B cell (primary cell): Measurements from ENCODE around the gene ADK. TPM values are rescaled to one million over a fixed set of nuclear protein-coding genes. Genes with fewer than 3 reads are reported as not detected.

Source experiments
- ATAC-seq: fragments of 200-7000 bp; cut with Tn5 transposase; one replicate; pipeline ENCODE4 v1.10.0; 2021; ENCODE audit warnings: low read depth, mild to moderate bottlenecking, moderate number of reproducible peaks, moderate library complexity
- CTCF ChIA-PET: fragments of 350-600 bp; sonication (Branson Sonifier 250); formaldehyde crosslinking; loops from one replicate; lab custom pipeline; 2021; ENCODE audit warnings: antibody characterized with exemption, inconsistent platforms; lab: Charles Lee
- POLR2A ChIA-PET: fragments of 350-600 bp; sonication (Branson Sonifier 250); formaldehyde crosslinking; loops from one replicate; lab custom pipeline; 2021; ENCODE audit warnings: antibody characterized with exemption; lab: Charles Lee
- DNase-seq: peaks from one replicate; pipeline ENCODE4 v3.0.0; 2013
- H2AFZ ChIP-seq: 2 replicates; pipeline ENCODE4 v1.6.1; 2012; ENCODE audit warnings: mild to moderate bottlenecking, low read depth, low read length; ENCODE audit not compliant: insufficient read depth, poor library complexity, severe bottlenecking
- H3K27ac ChIP-seq, 2 donors: 1 replicate in 1 of 2; 2 replicates in 1 of 2; pipeline ENCODE4 v1.5.1; 2012 to 2013; ENCODE audit warnings: low read length in 2 of 2, mild to moderate bottlenecking in 2 of 2, moderate library complexity in 1 of 2
- H3K27me3 ChIP-seq, 4 experiments: fragments of 200-600 bp in 1 of 4; sonication (generic) in 1 of 4; replicated peaks in 1 of 4; 1 replicate in 2 of 4; 2 replicates in 2 of 4; pipeline versions ENCODE4 v1.6.1 to v1.7.0; 2013 to 2016; ENCODE audit warnings: low read length in 3 of 4, mild to moderate bottlenecking in 2 of 4, mixed read lengths in 1 of 4, moderate library complexity in 1 of 4; ENCODE audit not compliant: insufficient read depth in 4 of 4, control insufficient read depth in 3 of 4; ENCODE audit errors: control extremely low read depth in 1 of 4
- H3K36me3 ChIP-seq, 2 experiments: replicated peaks in 1 of 2; 1 replicate in 1 of 2; 2 replicates in 1 of 2; pipeline versions ENCODE4 v1.6.1 to v1.7.1; 2013; ENCODE audit warnings: low read length in 1 of 2; ENCODE audit not compliant: insufficient read depth in 2 of 2, control insufficient read depth in 1 of 2; ENCODE audit errors: control extremely low read depth in 1 of 2, extremely low read depth in 1 of 2
- H3K4me1 ChIP-seq, 2 donors: fragments of 200-600 bp in 1 of 2; sonication (generic) in 1 of 2; 1 replicate in 1 of 2; 2 replicates in 1 of 2; pipeline versions ENCODE4 v1.5.1 to v1.6.1; 2013 to 2017; ENCODE audit warnings: low read length in 2 of 2; ENCODE audit not compliant: control insufficient read depth in 2 of 2, insufficient read depth in 2 of 2
- H3K4me2 ChIP-seq: replicated peaks from 2 replicates; pipeline ENCODE3; 2012; ENCODE audit warnings: mild to moderate bottlenecking, low read depth, low read length; ENCODE audit not compliant: poor library complexity, severe bottlenecking
- H3K4me3 ChIP-seq, 5 experiments: fragments of 200-600 bp in 1 of 5; sonication (generic) in 1 of 5; 1 replicate in 3 of 5; 2 replicates in 2 of 5; pipeline versions ENCODE4 v1.5.1 to v1.7.0; 2011 to 2016; ENCODE audit warnings: low read length in 4 of 5, mild to moderate bottlenecking in 4 of 5, low read depth in 2 of 5, control low read depth in 1 of 5, moderate library complexity in 1 of 5; ENCODE audit not compliant: insufficient read depth in 1 of 5; ENCODE audit errors: control extremely low read depth in 1 of 5, extremely low read depth in 1 of 5
- H3K79me2 ChIP-seq: fragments of 200-600 bp; sonication (generic); one replicate; pipeline ENCODE4 v1.6.0; 2016; ENCODE audit warnings: low read length; ENCODE audit not compliant: control insufficient read depth, insufficient read depth
- H3K9ac ChIP-seq: fragments of 200-600 bp; sonication (generic); 2 replicates; pipeline ENCODE4 v1.6.1; 2017; ENCODE audit warnings: mild to moderate bottlenecking, low read length, moderate library complexity
- H3K9me3 ChIP-seq, 3 donors: one replicate each; pipeline versions ENCODE4 v1.6.1 to v1.7.1; 2013; ENCODE audit warnings: low read length in 2 of 3; ENCODE audit not compliant: control insufficient read depth in 2 of 3, insufficient read depth in 1 of 3; ENCODE audit errors: control extremely low read depth in 1 of 3
- H4K20me1 ChIP-seq: 2 replicates; pipeline ENCODE4 v1.6.0; 2012; ENCODE audit warnings: mild to moderate bottlenecking, low read length; ENCODE audit not compliant: insufficient read depth, control insufficient read depth, poor library complexity, severe bottlenecking
- H3K27ac Mint-ChIP-seq: one replicate; pipeline ENCODE4 v1.8.0; 2021; ENCODE audit warnings: mixed read lengths
- H3K27me3 Mint-ChIP-seq: one replicate; pipeline ENCODE4 v1.8.0; 2021; ENCODE audit warnings: mixed read lengths
- H3K4me1 Mint-ChIP-seq: one replicate; pipeline ENCODE4 v1.8.0; 2021; ENCODE audit warnings: mixed read lengths
- H3K4me3 Mint-ChIP-seq: one replicate; pipeline ENCODE4 v1.8.0; 2021; ENCODE audit warnings: mixed read lengths
- H3K9me3 Mint-ChIP-seq: one replicate; pipeline ENCODE4 v1.8.0; 2022; ENCODE audit warnings: mixed read lengths; ENCODE audit not compliant: insufficient read depth
- EZH2 ChIP-seq: IDR thresholded peaks from 2 replicates; pipeline ENCODE4 v1.6.1; 2012; ENCODE audit warnings: borderline replicate concordance, low read depth, mild to moderate bottlenecking, moderate library complexity, low read length; ENCODE audit not compliant: insufficient read depth, poor library complexity, severe bottlenecking
- WGBS: methylation state at CpG from one replicate; pipeline ENCODE4 v1.1.5; 2013; ENCODE audit warnings: missing lambda C conversion rate; ENCODE audit not compliant: insufficient coverage; 5-methylcytosine and 5-hydroxymethylcytosine counted together
- intact Hi-C: fragments of 100-400 bp; cut with micrococcal nuclease; formaldehyde crosslinking; loops from one replicate; pipeline ENCODE4 v1.10.0; 2022
- polyA plus RNA-seq: library from polyadenylated mRNA; depleted of rRNA; stranded (reverse); fragments of >200 nt; gene quantifications from 2 replicates; pipeline ENCODE4 v1.2.3, GENCODE V29; 2012
- total RNA-seq, 2 donors: library from RNA; stranded (reverse); fragments of 120-200 nt in 1 of 2; gene quantifications; 1 replicate in 1 of 2; 2 replicates in 1 of 2; pipeline versions ENCODE4 v1.2.3 to v1.2.4, GENCODE V29; 2013 to 2022
- TF ChIP-seq, protein P1 (sequence below): fragments of 200-600 bp; IDR thresholded peaks from one replicate; pipeline ENCODE4 v1.8.0; 2022; ENCODE audit warnings: antibody characterized with exemption, mild to moderate bottlenecking

Gene ADK
- total and polyA plus RNA-seq, 2 donors (not counting 1 experiment from before 2014, with no cell fraction given): 37.2 to 52.6 TPM

DNA sequence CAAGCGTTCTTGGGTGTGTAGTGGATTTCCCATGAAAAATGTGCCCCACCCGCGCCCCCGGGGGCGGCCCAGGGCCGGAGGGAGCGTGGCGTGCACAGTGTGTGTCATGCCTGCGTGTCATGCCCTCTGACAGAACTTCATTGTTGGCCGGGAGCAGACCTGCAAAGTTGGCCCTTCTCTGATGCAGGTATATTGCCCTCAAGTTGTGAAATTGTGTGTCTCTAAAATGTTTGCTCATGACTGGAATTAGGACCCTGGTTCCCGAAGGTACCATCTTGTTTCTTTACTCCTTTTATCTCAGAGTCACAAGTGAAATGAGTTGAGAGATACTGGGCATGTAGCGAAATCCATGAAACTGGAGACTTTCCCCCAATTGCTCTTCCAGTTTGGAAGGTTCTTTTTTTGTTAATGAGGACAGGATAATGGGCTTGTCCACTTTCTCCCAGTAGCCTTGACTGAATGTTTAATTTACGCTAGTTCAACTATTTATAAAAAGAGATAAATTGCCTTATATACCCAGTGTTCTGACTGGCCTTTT, 26.2 kb downstream of the ADK start:
- H3K4me2 ChIP-seq: peak overlapping the region; percentile 86
- H3K9ac ChIP-seq: peak overlapping the region; percentile 89
- H3K36me3 ChIP-seq: peaks cover 0 to 2% of the 10 kb centered on the region in 2 experiments
- peaks cover 93% of the 10 kb centered on the region for H3K79me2 ChIP-seq
- CTCF ChIA-PET: interaction anchor here (1.3 to 2.2 kb wide), 8 partner anchors 11 to 1057 kb away, joined by 3 to 11 read pairs (median 6); partner anchors contain the start of genes ADK and AP3M1
- Mint-ChIP-seq H3K9me3 (no peaks in the 10 kb centered on the region), H3K4me3 (peak overlapping the region; percentile 97), H3K27ac (peak overlapping the region; percentile 98), H3K27me3 (no peaks in the 10 kb centered on the region), H3K4me1 (peaks cover 55% of the 10 kb centered on the region)
- no peaks in the 10 kb centered on the region for H3K9me3 ChIP-seq
- H3K4me1 ChIP-seq: peaks cover 37 to 54% of the 10 kb centered on the region in 2 donors
- ATAC-seq: peak; percentile 9
- POLR2A ChIA-PET: interaction anchor here (0.6 to 3.5 kb wide), 7 partner anchors 11 to 311 kb away, joined by 3 to 31 read pairs (median 4); partner anchors contain the start of genes ADK and AP3M1
- H3K27ac ChIP-seq: peak overlapping the region; percentile 92 to 95
- DNase-seq: no peak
- 1% methylated on average over 9 of the region's 13 CpGs for WGBS
- intact Hi-C loops: loop anchor here (1.0 to 5.0 kb wide), 3 partner anchors 13 to 50 kb away; no protein-coding TSS in a partner anchor
- no peaks in the 10 kb centered on the region for H3K27me3 ChIP-seq
- no peak for TF ChIP-seq EZH2
- TF ChIP-seq, protein P1, sequence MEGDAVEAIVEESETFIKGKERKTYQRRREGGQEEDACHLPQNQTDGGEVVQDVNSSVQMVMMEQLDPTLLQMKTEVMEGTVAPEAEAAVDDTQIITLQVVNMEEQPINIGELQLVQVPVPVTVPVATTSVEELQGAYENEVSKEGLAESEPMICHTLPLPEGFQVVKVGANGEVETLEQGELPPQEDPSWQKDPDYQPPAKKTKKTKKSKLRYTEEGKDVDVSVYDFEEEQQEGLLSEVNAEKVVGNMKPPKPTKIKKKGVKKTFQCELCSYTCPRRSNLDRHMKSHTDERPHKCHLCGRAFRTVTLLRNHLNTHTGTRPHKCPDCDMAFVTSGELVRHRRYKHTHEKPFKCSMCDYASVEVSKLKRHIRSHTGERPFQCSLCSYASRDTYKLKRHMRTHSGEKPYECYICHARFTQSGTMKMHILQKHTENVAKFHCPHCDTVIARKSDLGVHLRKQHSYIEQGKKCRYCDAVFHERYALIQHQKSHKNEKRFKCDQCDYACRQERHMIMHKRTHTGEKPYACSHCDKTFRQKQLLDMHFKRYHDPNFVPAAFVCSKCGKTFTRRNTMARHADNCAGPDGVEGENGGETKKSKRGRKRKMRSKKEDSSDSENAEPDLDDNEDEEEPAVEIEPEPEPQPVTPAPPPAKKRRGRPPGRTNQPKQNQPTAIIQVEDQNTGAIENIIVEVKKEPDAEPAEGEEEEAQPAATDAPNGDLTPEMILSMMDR: no peak
- H4K20me1 ChIP-seq: peaks cover 5% of the 10 kb centered on the region
- H3K4me3 ChIP-seq: peak overlapping the region; percentile 63 to 96 (median 91)
- H2AFZ ChIP-seq: peak overlapping the region; percentile 97
